Osteoblast (primary cell): ENCODE measurements around the gene CD74. TPM values are rescaled to one million over a fixed set of nuclear protein-coding genes. Genes with fewer than 3 reads are reported as not detected.
"Not testable (repeated sequence)": the region's sequence is repeated elsewhere in the genome, so short reads cannot be mapped to it uniquely, and the experiment has no call there.

Source experiments
- DNase-seq: peaks from one replicate; pipeline ENCODE4 v3.0.0; 2011; ENCODE audit warnings: low spot score, mixed read lengths; ENCODE audit not compliant: insufficient read length; ENCODE audit errors: missing footprints
- H2AFZ ChIP-seq: 2 replicates; pipeline ENCODE4 v1.6.0; 2011; ENCODE audit warnings: mild to moderate bottlenecking, low read length
- H3K27ac ChIP-seq: 2 replicates; pipeline ENCODE4 v1.5.1; 2011; ENCODE audit warnings: mild to moderate bottlenecking, low read depth, low read length, moderate library complexity
- H3K27me3 ChIP-seq: 2 replicates; pipeline ENCODE4 v1.6.0; 2012; ENCODE audit warnings: mild to moderate bottlenecking, control low read depth, inconsistent platforms, low read length, moderate library complexity; ENCODE audit not compliant: insufficient read depth
- H3K36me3 ChIP-seq: 2 replicates; pipeline ENCODE4 v1.5.1; 2011; ENCODE audit warnings: mild to moderate bottlenecking, low read length, control low read depth, moderate library complexity; ENCODE audit not compliant: insufficient read depth
- H3K4me1 ChIP-seq: 2 replicates; pipeline ENCODE4 v1.5.1; 2011; ENCODE audit warnings: mild to moderate bottlenecking, low read length, control low read depth, moderate library complexity; ENCODE audit not compliant: insufficient read depth
- H3K4me2 ChIP-seq: 2 replicates; pipeline ENCODE4 v1.6.0; 2011; ENCODE audit warnings: mild to moderate bottlenecking, low read length; ENCODE audit not compliant: insufficient read depth
- H3K4me3 ChIP-seq: fragments of 200-600 bp; sonication (generic); 3 replicates; pipeline ENCODE4 v1.5.1; 2012; ENCODE audit warnings: mild to moderate bottlenecking, low read length, inconsistent platforms; ENCODE audit not compliant: insufficient read depth
- H3K79me2 ChIP-seq: 2 replicates; pipeline ENCODE4 v1.6.0; 2012; ENCODE audit warnings: mild to moderate bottlenecking, low read length, control low read depth, inconsistent platforms; ENCODE audit not compliant: insufficient read depth
- H3K9me3 ChIP-seq: 2 replicates; pipeline ENCODE4 v1.5.1; 2011; ENCODE audit warnings: low read depth, low read length, control low read depth
- H4K20me1 ChIP-seq: 2 replicates; pipeline ENCODE4 v1.6.0; 2012; ENCODE audit warnings: mild to moderate bottlenecking, low read length, control low read depth; ENCODE audit not compliant: insufficient read depth
- CTCF ChIP-seq: IDR thresholded peaks from 2 replicates; pipeline ENCODE4 v1.5.1; 2011; ENCODE audit warnings: mild to moderate bottlenecking, low read depth, low read length, moderate library complexity; ENCODE audit errors: extremely low read depth
- total RNA-seq: library from RNA; depleted of rRNA; stranded (reverse); fragments of >200 nt; gene quantifications from 2 replicates; pipeline ENCODE4 v1.2.3, GENCODE V29; 2012

Gene CD74
- total RNA-seq, 1 donor, result 21.4 TPM

- H3K79me2 ChIP-seq, result no peaks in the 10 kb centered on the region
- H3K27me3 ChIP-seq, result no peaks in the 10 kb centered on the region
- no peaks in the 10 kb centered on the region for H4K20me1 ChIP-seq
- H2AFZ ChIP-seq, result no peak overlapping the region
- peaks cover 7% of the 10 kb centered on the region for H3K4me1 ChIP-seq
- no peaks in the 10 kb centered on the region for H3K9me3 ChIP-seq
- no peak overlapping the region for H3K27ac ChIP-seq
- DNase-seq, result peak; percentile 43
- TF ChIP-seq CTCF, result no peak
- no peaks in the 10 kb centered on the region for H3K36me3 ChIP-seq
- H3K4me2 ChIP-seq, result no peak overlapping the region
- no peak overlapping the region for H3K4me3 ChIP-seq
Measured at GRCh38 chr5:150429410-150429873, 16.7 kb upstream of the CD74 start.

GRCh38 chr5:150428978-150429377 lies 16.3 kb upstream of the CD74 start:
- DNase-seq, result no peak
- TF ChIP-seq CTCF, result no peak
- no peaks in the 10 kb centered on the region for H3K9me3 ChIP-seq
- no peaks in the 10 kb centered on the region for H3K36me3 ChIP-seq
- no peak overlapping the region for H3K4me3 ChIP-seq
- H3K4me2 ChIP-seq, result no peak overlapping the region
- H3K27me3 ChIP-seq, result no peaks in the 10 kb centered on the region
- H2AFZ ChIP-seq, result no peak overlapping the region
- H3K79me2 ChIP-seq, result no peaks in the 10 kb centered on the region
- no peak overlapping the region for H3K27ac ChIP-seq
- H4K20me1 ChIP-seq, result no peaks in the 10 kb centered on the region
- H3K4me1 ChIP-seq, result peaks cover 7% of the 10 kb centered on the region

- Histone ChIP-seq H3K36me3 (no peaks in the 10 kb centered on the region), H3K4me3 (no peak overlapping the region), H3K27me3 (no peaks in the 10 kb centered on the region), H3K4me1 (peaks cover 7% of the 10 kb centered on the region), H3K79me2 (no peaks in the 10 kb centered on the region), H3K4me2 (peak overlapping the region; percentile 50), H2AFZ (peak overlapping the region; percentile 88), H4K20me1 (no peaks in the 10 kb centered on the region), H3K27ac (no peak overlapping the region), H3K9me3 (no peaks in the 10 kb centered on the region)
- TF ChIP-seq CTCF, result no peak
- peak; percentile 81 for DNase-seq
Measured at GRCh38 chr5:150428106-150428876, 15.6 kb upstream of the CD74 start.

- not testable (repeated sequence) for H3K79me2 ChIP-seq, H3K27me3 ChIP-seq, DNase-seq, H3K36me3 ChIP-seq, H3K4me2 ChIP-seq, H3K4me3 ChIP-seq, H3K27ac ChIP-seq, H2AFZ ChIP-seq, H4K20me1 ChIP-seq, H3K9me3 ChIP-seq, H3K4me1 ChIP-seq
Measured at GRCh38 chr5:150426165-150426564, 13.5 kb upstream of the CD74 start.
